IMR-90 (cell line): ENCODE data around the gene PILRA. TPM values are rescaled to one million over a fixed set of nuclear protein-coding genes. Genes with fewer than 3 reads are reported as not detected.

ENCODE experiments used
- ATAC-seq: fragments of 200-7000 bp; cut with Tn5 transposase; 2 replicates; pipeline ENCODE4 v1.9.1; 2020; ENCODE audit warnings: low read depth, mild to moderate bottlenecking, moderate library complexity
- BruUV-seq: library from RNA; stranded (reverse); fragments of 400-500 nt; replicated peaks from 2 replicates; lab custom pipeline; 2021; lab: Mats Ljungman, UMichigan
- CTCF ChIA-PET: fragments of 300-600 bp; formaldehyde crosslinking; extraction: SDS; loops from one replicate; lab custom pipeline; 2021; ENCODE audit warnings: antibody characterized with exemption; lab: Yijun Ruan, JAX
- POLR2A ChIA-PET: fragments of 300-600 bp; sonication (Branson Sonifier 250); formaldehyde crosslinking; loops from one replicate; lab custom pipeline; 2022; ENCODE audit warnings: antibody characterized with exemption; ENCODE audit not compliant: unreplicated experiment; lab: Charles Lee
- DNase-seq: peaks from one replicate; pipeline ENCODE4 v3.0.0; 2013
- H2AFZ ChIP-seq: replicated peaks from 2 replicates; pipeline ENCODE3; 2013; ENCODE audit warnings: low read length, mild to moderate bottlenecking; ENCODE audit not compliant: poor library complexity
- H2AK5ac ChIP-seq: 2 replicates; pipeline ENCODE4 v1.6.1; 2013; ENCODE audit warnings: low read depth, low read length, inconsistent platforms
- H2AK9ac ChIP-seq: replicated peaks from 2 replicates; pipeline ENCODE3; 2013; ENCODE audit warnings: mild to moderate bottlenecking, low read depth, low read length, moderate library complexity; ENCODE audit not compliant: poor library complexity
- H2BK120ac ChIP-seq: 2 replicates; pipeline ENCODE4 v1.6.1; 2013; ENCODE audit warnings: low read depth, low read length, inconsistent platforms
- H2BK15ac ChIP-seq: 3 replicates; pipeline ENCODE4 v1.6.1; 2013; ENCODE audit warnings: low read depth, low read length, inconsistent platforms
- H2BK20ac ChIP-seq: 2 replicates; pipeline ENCODE4 v1.6.1; 2013; ENCODE audit warnings: low read depth, mild to moderate bottlenecking, inconsistent platforms, low read length, moderate library complexity
- H2BK5ac ChIP-seq: 2 replicates; pipeline ENCODE4 v1.6.1; 2013; ENCODE audit warnings: mild to moderate bottlenecking, low read depth, low read length, inconsistent platforms; ENCODE audit not compliant: poor library complexity, severe bottlenecking
- H3K14ac ChIP-seq: replicated peaks from 2 replicates; pipeline ENCODE4 v1.6.1; 2013; ENCODE audit warnings: low read depth, low read length, inconsistent platforms
- H3K18ac ChIP-seq: 2 replicates; pipeline ENCODE4 v1.6.1; 2013; ENCODE audit warnings: low read depth, low read length, control low read depth
- H3K23ac ChIP-seq: 2 replicates; pipeline ENCODE4 v1.6.1; 2013; ENCODE audit warnings: low read depth, low read length, inconsistent platforms
- H3K27ac ChIP-seq: 2 replicates; pipeline ENCODE4 v1.5.1; 2013; ENCODE audit warnings: mild to moderate bottlenecking, control low read depth, low read length; ENCODE audit not compliant: insufficient read depth
- H3K27me3 ChIP-seq: 2 replicates; pipeline ENCODE4 v1.6.1; 2013; ENCODE audit warnings: low read length; ENCODE audit not compliant: control insufficient read depth, insufficient read depth
- H3K36me3 ChIP-seq: 2 replicates; pipeline ENCODE4 v1.6.1; 2013; ENCODE audit warnings: low read length, mixed read lengths; ENCODE audit not compliant: control insufficient read depth, insufficient read depth
- H3K4ac ChIP-seq: 2 replicates; pipeline ENCODE4 v1.6.1; 2013; ENCODE audit warnings: low read depth, low read length, inconsistent platforms
- H3K4me1 ChIP-seq: 2 replicates; pipeline ENCODE4 v1.6.1; 2013; ENCODE audit warnings: low read length, mixed read lengths; ENCODE audit not compliant: control insufficient read depth, insufficient read depth
- H3K4me2 ChIP-seq: 2 replicates; pipeline ENCODE4 v1.6.1; 2013; ENCODE audit warnings: low read depth, mild to moderate bottlenecking, control low read depth, low read length, moderate library complexity
- H3K4me3 ChIP-seq: 2 replicates; pipeline ENCODE4 v1.5.1; 2013; ENCODE audit warnings: low read depth, mild to moderate bottlenecking, control low read depth, low read length, moderate library complexity; ENCODE audit not compliant: insufficient read depth
- H3K56ac ChIP-seq: 2 replicates; pipeline ENCODE4 v1.6.1; 2013; ENCODE audit warnings: low read length, inconsistent platforms; ENCODE audit not compliant: insufficient read depth; ENCODE audit errors: extremely low read depth
- H3K79me1 ChIP-seq, 2 experiments: 2 replicates each; pipeline ENCODE4 v1.6.1; 2013; ENCODE audit warnings: low read length in 2 of 2, inconsistent platforms in 1 of 2, low read depth in 1 of 2
- H3K9ac ChIP-seq: 2 replicates; pipeline ENCODE4 v1.6.1; 2013; ENCODE audit warnings: low read depth, low read length, control low read depth
- H3K9me1 ChIP-seq: 2 replicates; pipeline ENCODE4 v1.6.1; 2013; ENCODE audit warnings: low read length, inconsistent platforms; ENCODE audit not compliant: insufficient read depth
- H3K9me3 ChIP-seq: 2 replicates; pipeline ENCODE4 v1.6.1; 2013; ENCODE audit warnings: low read length; ENCODE audit not compliant: control insufficient read depth, insufficient read depth
- H4K20me1 ChIP-seq: 2 replicates; pipeline ENCODE4 v1.6.1; 2013; ENCODE audit warnings: low read length, inconsistent platforms; ENCODE audit not compliant: insufficient read depth
- H4K5ac ChIP-seq: 2 replicates; pipeline ENCODE4 v1.6.1; 2013; ENCODE audit warnings: mild to moderate bottlenecking, low read depth, low read length, control low read depth
- H4K8ac ChIP-seq, 2 experiments: 2 replicates each; pipeline ENCODE4 v1.6.1; 2013; ENCODE audit warnings: low read depth in 2 of 2, low read length in 2 of 2, control low read depth in 1 of 2, inconsistent platforms in 1 of 2
- H4K91ac ChIP-seq: 2 replicates; pipeline ENCODE4 v1.6.1; 2013; ENCODE audit warnings: low read depth, low read length, inconsistent platforms; ENCODE audit not compliant: insufficient read depth
- BHLHE40 ChIP-seq: fragments of 150-350 bp; IDR thresholded peaks from 2 replicates; pipeline ENCODE4 v1.6.1; 2016; ENCODE audit warnings: mild to moderate bottlenecking, low read depth, low read length
- ELK1 ChIP-seq: fragments of 150-350 bp; IDR thresholded peaks from 2 replicates; pipeline ENCODE4 v1.6.1; 2016; ENCODE audit warnings: low read depth, mild to moderate bottlenecking, low read length, moderate library complexity, borderline replicate concordance
- dilution Hi-C: fragments of 300-500 bp; cut with HindIII; formaldehyde crosslinking; loops from one replicate; pipeline ENCODE4 v1.14.3; 2018; ENCODE audit warnings: low sequenced_read_pairs; ENCODE audit not compliant: unreplicated experiment
- in situ Hi-C: fragments of 300-500 bp; cut with MboI; formaldehyde crosslinking; loops from 3 replicates; pipeline ENCODE4 v1.14.3; 2019; ENCODE audit warnings: low sequenced_read_pairs, inconsistent platforms, mixed read lengths
- intact Hi-C: fragments of 100-400 bp; cut with micrococcal nuclease; formaldehyde crosslinking; loops from 2 replicates; pipeline ENCODE4 v1.10.0; 2022
- polyA plus RNA-seq, 3 experiments: library from polyadenylated mRNA; depleted of rRNA; stranded (reverse); fragments of >200 nt; gene quantifications; 2 replicates each; pipeline ENCODE4 v1.2.3, GENCODE V29; 2012; ENCODE audit warnings: low replicate concordance in 1 of 3
- total RNA-seq: library from RNA; depleted of rRNA; stranded (reverse); fragments of >200 nt; gene quantifications from 2 replicates; pipeline ENCODE4 v1.2.3, GENCODE V29; 2012
- TF ChIP-seq, protein P1 (sequence below): fragments of 150-350 bp; IDR thresholded peaks from 2 replicates; pipeline ENCODE4 v1.6.1; 2017; ENCODE audit warnings: mild to moderate bottlenecking, antibody characterized with exemption, low read length, low read depth

The PILRA gene
- total and polyA plus RNA-seq, 2 of the 4 experiments (the other 2 are of a cell fraction) = 0.56 TPM; not detected in 1

DNA sequence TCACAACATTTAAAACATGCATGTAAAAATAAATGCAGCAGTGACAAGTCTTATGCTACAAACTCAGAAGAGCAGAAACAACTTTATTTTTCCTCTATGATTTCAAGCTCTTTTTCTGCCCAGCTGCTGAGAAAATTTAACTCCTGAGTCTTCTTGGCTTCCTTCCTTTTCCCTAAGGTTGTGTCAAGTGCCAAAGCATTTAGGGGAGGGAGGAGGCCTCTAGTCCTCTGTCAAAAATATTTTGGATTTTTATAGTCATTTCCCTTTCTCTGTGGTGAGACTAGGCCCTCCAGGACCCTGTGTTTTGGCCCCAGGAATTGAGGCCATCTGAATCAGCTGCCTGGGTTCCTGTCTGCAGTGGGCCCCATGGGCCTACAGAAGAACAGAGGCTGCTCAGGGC is 26.4 kb upstream of the PILRA start:
- H3K23ac ChIP-seq = no peak overlapping the region
- intact Hi-C loops (no loop called here), in situ Hi-C loops (loop anchor here (10.0 kb wide), 1 partner anchor 212 kb away; no protein-coding TSS in a partner anchor), dilution Hi-C loops (no loop called here)
- no peak overlapping the region for H3K4ac ChIP-seq
- no peak overlapping the region for H4K91ac ChIP-seq
- no peak overlapping the region for H2BK20ac ChIP-seq
- no peak overlapping the region for H3K9ac ChIP-seq
- peaks cover 4% of the 10 kb centered on the region for H3K4me1 ChIP-seq
- no peak overlapping the region for H3K4me2 ChIP-seq
- H2AFZ ChIP-seq = no peak overlapping the region
- no peak overlapping the region for H3K18ac ChIP-seq
- H3K9me3 ChIP-seq = no peaks in the 10 kb centered on the region
- no peak overlapping the region for H3K4me3 ChIP-seq
- no peak overlapping the region for H2AK9ac ChIP-seq
- H2BK15ac ChIP-seq = no peak overlapping the region
- H2AK5ac ChIP-seq = no peak overlapping the region
- no peak overlapping the region for H2BK120ac ChIP-seq
- H4K20me1 ChIP-seq = peaks cover 4% of the 10 kb centered on the region
- no TSS peak for BruUV-seq
- no peak overlapping the region for H4K8ac ChIP-seq
- H3K27ac ChIP-seq = no peak overlapping the region
- ChIA-PET POLR2A (interaction anchor here (0.6 kb wide), 1 partner anchor 505 kb away, joined by 3 read pairs; the partner anchor contains the start of gene SLC12A9), CTCF (no interaction called here)
- no peak overlapping the region for H4K5ac ChIP-seq
- no peak overlapping the region for H2BK5ac ChIP-seq
- ATAC-seq (no peak), DNase-seq (no peak)
- no peaks in the 10 kb centered on the region for H3K27me3 ChIP-seq
- H3K9me1 ChIP-seq = no peaks in the 10 kb centered on the region
- TF ChIP-seq, protein P1, sequence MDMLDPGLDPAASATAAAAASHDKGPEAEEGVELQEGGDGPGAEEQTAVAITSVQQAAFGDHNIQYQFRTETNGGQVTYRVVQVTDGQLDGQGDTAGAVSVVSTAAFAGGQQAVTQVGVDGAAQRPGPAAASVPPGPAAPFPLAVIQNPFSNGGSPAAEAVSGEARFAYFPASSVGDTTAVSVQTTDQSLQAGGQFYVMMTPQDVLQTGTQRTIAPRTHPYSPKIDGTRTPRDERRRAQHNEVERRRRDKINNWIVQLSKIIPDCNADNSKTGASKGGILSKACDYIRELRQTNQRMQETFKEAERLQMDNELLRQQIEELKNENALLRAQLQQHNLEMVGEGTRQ = no peak
- TF ChIP-seq BHLHE40 (no peak), ELK1 (no peak)
- peaks cover 48% of the 10 kb centered on the region for H3K36me3 ChIP-seq
- no peak overlapping the region for H3K14ac ChIP-seq
- peaks cover 20 to 32% of the 10 kb centered on the region in 2 experiments for H3K79me1 ChIP-seq
- H3K56ac ChIP-seq = no peak overlapping the region
